ENCODE measurements around the gene CNTNAP2.

DNA sequence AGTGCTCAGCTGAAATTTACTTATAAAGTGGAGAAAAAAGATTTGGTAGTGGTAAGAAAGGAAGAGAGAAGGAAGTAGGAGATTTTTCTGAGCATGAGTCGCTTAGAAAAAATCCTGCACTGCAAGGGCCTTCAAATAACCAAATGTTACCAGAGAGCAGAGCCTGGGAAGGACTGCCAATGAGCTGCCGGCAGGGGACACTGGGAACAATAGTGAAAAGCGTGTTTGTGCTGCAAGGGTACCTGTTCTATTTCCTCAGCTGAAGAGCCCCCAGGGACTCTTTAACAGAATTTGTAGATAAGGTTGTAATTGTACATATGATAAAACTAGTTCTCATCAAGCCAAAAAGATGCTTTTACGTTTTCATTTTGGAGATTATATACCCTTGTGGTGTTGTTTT lies 1777.7 kb downstream of the CNTNAP2 start:
- TF ChIP-seq POLR2A (IDR thresholded peaks at IDR 0.05): no peak
- TF ChIP-seq, protein P1, sequence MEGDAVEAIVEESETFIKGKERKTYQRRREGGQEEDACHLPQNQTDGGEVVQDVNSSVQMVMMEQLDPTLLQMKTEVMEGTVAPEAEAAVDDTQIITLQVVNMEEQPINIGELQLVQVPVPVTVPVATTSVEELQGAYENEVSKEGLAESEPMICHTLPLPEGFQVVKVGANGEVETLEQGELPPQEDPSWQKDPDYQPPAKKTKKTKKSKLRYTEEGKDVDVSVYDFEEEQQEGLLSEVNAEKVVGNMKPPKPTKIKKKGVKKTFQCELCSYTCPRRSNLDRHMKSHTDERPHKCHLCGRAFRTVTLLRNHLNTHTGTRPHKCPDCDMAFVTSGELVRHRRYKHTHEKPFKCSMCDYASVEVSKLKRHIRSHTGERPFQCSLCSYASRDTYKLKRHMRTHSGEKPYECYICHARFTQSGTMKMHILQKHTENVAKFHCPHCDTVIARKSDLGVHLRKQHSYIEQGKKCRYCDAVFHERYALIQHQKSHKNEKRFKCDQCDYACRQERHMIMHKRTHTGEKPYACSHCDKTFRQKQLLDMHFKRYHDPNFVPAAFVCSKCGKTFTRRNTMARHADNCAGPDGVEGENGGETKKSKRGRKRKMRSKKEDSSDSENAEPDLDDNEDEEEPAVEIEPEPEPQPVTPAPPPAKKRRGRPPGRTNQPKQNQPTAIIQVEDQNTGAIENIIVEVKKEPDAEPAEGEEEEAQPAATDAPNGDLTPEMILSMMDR (IDR thresholded peaks at IDR 0.05): no peak

Data from heart left ventricle (tissue), 13 donors.